Fibroblast of lung (primary cell): ENCODE results near the gene PRKCA. TPM values are rescaled to one million over a fixed set of nuclear protein-coding genes. Genes with fewer than 3 reads are reported as not detected.

Experiments used
- DNase-seq, 2 donors: peaks; one replicate each; pipeline versions ENCODE4 v3.0.0 to v3.0.0-alpha.2; 2010; ENCODE audit warnings: low read depth in 2 of 2
- H2AFZ ChIP-seq: 2 replicates; pipeline ENCODE4 v1.5.1; 2012; ENCODE audit warnings: low read length, control low read depth, inconsistent platforms
- H3K27ac ChIP-seq: 2 replicates; pipeline ENCODE4 v1.5.1; 2011; ENCODE audit warnings: low read length, control low read depth; ENCODE audit not compliant: insufficient read depth
- H3K27me3 ChIP-seq: 2 replicates; pipeline ENCODE4 v1.5.1; 2011; ENCODE audit warnings: mild to moderate bottlenecking, low read length; ENCODE audit not compliant: control insufficient read depth, insufficient read depth
- H3K36me3 ChIP-seq: 2 replicates; pipeline ENCODE4 v1.5.1; 2011; ENCODE audit warnings: low read length; ENCODE audit not compliant: control insufficient read depth, insufficient read depth
- H3K4me1 ChIP-seq: 2 replicates; pipeline ENCODE4 v1.5.1; 2011; ENCODE audit warnings: low read length; ENCODE audit not compliant: control insufficient read depth, insufficient read depth; ENCODE audit errors: extremely low read depth
- H3K4me2 ChIP-seq: 2 replicates; pipeline ENCODE4 v1.5.1; 2011; ENCODE audit warnings: low read length, control low read depth; ENCODE audit not compliant: insufficient read depth; ENCODE audit errors: extremely low read depth
- H3K4me3 ChIP-seq, 4 experiments: fragments of 200-600 bp in 1 of 4; sonication (generic) in 1 of 4; replicated peaks in 1 of 4; 2 replicates each; pipeline ENCODE4 v1.5.1; 2011 to 2016; ENCODE audit warnings: low read length in 4 of 4, low read depth in 3 of 4, mild to moderate bottlenecking in 3 of 4, control low read depth in 2 of 4, inconsistent platforms in 1 of 4, mixed read lengths in 1 of 4; ENCODE audit not compliant: insufficient read depth in 1 of 4; ENCODE audit errors: control extremely low read depth in 1 of 4
- H3K79me2 ChIP-seq: 2 replicates; pipeline ENCODE4 v1.5.1; 2012; ENCODE audit warnings: mild to moderate bottlenecking, low read length, inconsistent platforms; ENCODE audit not compliant: control insufficient read depth, insufficient read depth
- H3K9ac ChIP-seq: 2 replicates; pipeline ENCODE4 v1.5.1; 2011; ENCODE audit warnings: mild to moderate bottlenecking, low read length, control low read depth; ENCODE audit not compliant: insufficient read depth
- H3K9me3 ChIP-seq: 2 replicates; pipeline ENCODE4 v1.5.1; 2012; ENCODE audit warnings: low read depth, low read length; ENCODE audit not compliant: control insufficient read depth, insufficient read depth
- H4K20me1 ChIP-seq: 2 replicates; pipeline ENCODE4 v1.5.1; 2011; ENCODE audit warnings: low read length; ENCODE audit not compliant: control insufficient read depth, insufficient read depth; ENCODE audit errors: extremely low read depth
- CTCF ChIP-seq, 2 donors: IDR thresholded peaks in 1 of 2; conservative IDR thresholded peaks in 1 of 2; 1 replicate in 1 of 2; 2 replicates in 1 of 2; pipeline ENCODE4 v1.5.1; 2011 to 2012; ENCODE audit warnings: low read length in 2 of 2, control low read depth in 1 of 2, inconsistent platforms in 1 of 2, low read depth in 1 of 2, mild to moderate bottlenecking in 1 of 2
- EZH2 ChIP-seq: IDR thresholded peaks from 2 replicates; pipeline ENCODE4 v1.5.1; 2012; ENCODE audit warnings: low read length, control low read depth, mild to moderate bottlenecking; ENCODE audit errors: missing control alignments
- polyA plus RNA-seq, 2 donors: library from polyadenylated mRNA; depleted of rRNA in 1 of 2; stranded (reverse) in 1 of 2; unstranded in 1 of 2; fragments of >200 nt; gene quantifications; 2 replicates each; pipeline ENCODE4 v1.2.1, GENCODE V29; 2011 to 2012; ENCODE audit warnings: missing spikeins in 1 of 2
- total RNA-seq: library from RNA; depleted of rRNA; stranded (reverse); fragments of >200 nt; gene quantifications from 2 replicates; pipeline ENCODE4 v1.2.1, GENCODE V29; 2014

The PRKCA gene
- total and polyA plus RNA-seq, 2 donors (not counting 1 experiment from before 2014, with no cell fraction given), result 34.0 to 74.2 TPM

- H3K79me2 ChIP-seq, result peaks cover 39% of the 10 kb centered on the region
Observed at GRCh38 chr17:66474258-66474657, 171.8 kb downstream of the PRKCA start.

GRCh38 chr17:66474806-66475497 is 172.5 kb downstream of the PRKCA start:
- Histone ChIP-seq H4K20me1 (no peaks in the 10 kb centered on the region), H3K79me2 (peaks cover 37% of the 10 kb centered on the region), H3K4me2 (no peak overlapping the region), H3K27me3 (no peaks in the 10 kb centered on the region), H3K9ac (no peak overlapping the region), H3K4me3 (no peak overlapping the region), H3K27ac (no peak overlapping the region), H3K9me3 (no peaks in the 10 kb centered on the region), H3K36me3 (peaks cover 1% of the 10 kb centered on the region), H2AFZ (no peak overlapping the region), H3K4me1 (peaks cover 2% of the 10 kb centered on the region)
- no peak for DNase-seq
- TF ChIP-seq CTCF (conservative IDR thresholded peaks at IDR 0.05 in 1 of 2, IDR thresholded peaks at IDR 0.05 in 1 of 2; ENCODE audit: low read depth in 1 of 2, low read length in 2 of 2) (no peak), EZH2 (no peak)

More at GRCh38 chr17:66474258-66474657, 171.8 kb downstream of the PRKCA start:
- H3K9me3 ChIP-seq, result no peaks in the 10 kb centered on the region
- TF ChIP-seq EZH2, result no peak
- TF ChIP-seq CTCF (conservative IDR thresholded peaks at IDR 0.05 in 1 of 2, IDR thresholded peaks at IDR 0.05 in 1 of 2; ENCODE audit: low read depth in 1 of 2, low read length in 2 of 2), result no peak
- no peak overlapping the region for H3K4me3 ChIP-seq
- no peaks in the 10 kb centered on the region for H4K20me1 ChIP-seq
- H3K9ac ChIP-seq, result no peak overlapping the region
- peaks cover 4% of the 10 kb centered on the region for H3K4me1 ChIP-seq
- no peak overlapping the region for H3K4me2 ChIP-seq
- no peak for DNase-seq
- no peak overlapping the region for H2AFZ ChIP-seq
- H3K36me3 ChIP-seq, result peaks cover 1% of the 10 kb centered on the region
- no peak overlapping the region for H3K27ac ChIP-seq
- H3K27me3 ChIP-seq, result no peaks in the 10 kb centered on the region

- H2AFZ ChIP-seq, result no peak overlapping the region
- H3K27me3 ChIP-seq, result no peaks in the 10 kb centered on the region
- no peaks in the 10 kb centered on the region for H3K9me3 ChIP-seq
- no peaks in the 10 kb centered on the region for H3K4me1 ChIP-seq
- H3K79me2 ChIP-seq, result peaks cover 36% of the 10 kb centered on the region
- H3K36me3 ChIP-seq, result peaks cover 1% of the 10 kb centered on the region
- H3K27ac ChIP-seq, result no peak overlapping the region
- H4K20me1 ChIP-seq, result no peaks in the 10 kb centered on the region
- H3K4me3 ChIP-seq, result no peak overlapping the region
- DNase-seq, result no peak
- H3K4me2 ChIP-seq, result no peak overlapping the region
- TF ChIP-seq CTCF (conservative IDR thresholded peaks at IDR 0.05 in 1 of 2, IDR thresholded peaks at IDR 0.05 in 1 of 2; ENCODE audit: low read depth in 1 of 2, low read length in 2 of 2), result no peak
- H3K9ac ChIP-seq, result no peak overlapping the region
Observed at GRCh38 chr17:66476014-66476413, 173.6 kb downstream of the PRKCA start.
